ENCODE measurements around the gene SAAL1. TPM values are rescaled to one million over a fixed set of nuclear protein-coding genes. Genes with fewer than 3 reads are reported as not detected.

Gene SAAL1
- total RNA-seq, 1 donor = 9.7 TPM

GRCh38 chr11:18088966-18089365 is 16.9 kb downstream of the SAAL1 start:
- no peak for DNase-seq (ENCODE audit: low read depth in 2 of 3, low spot score in 2 of 3)

GRCh38 chr11:18088366-18088765 is 17.5 kb downstream of the SAAL1 start:
- no peak for DNase-seq (ENCODE audit: low read depth in 2 of 3, low spot score in 2 of 3)

GRCh38 chr11:18081551-18081950 is 24.3 kb downstream of the SAAL1 start:
- no peak for DNase-seq (ENCODE audit: low read depth in 2 of 3, low spot score in 2 of 3)

- DNase-seq (ENCODE audit: low read depth in 2 of 3, low spot score in 2 of 3) = no peak
Measured at GRCh38 chr11:18080451-18080850, 25.4 kb downstream of the SAAL1 start.

- no peak for DNase-seq (ENCODE audit: low read depth in 2 of 3, low spot score in 2 of 3)
Measured at GRCh38 chr11:18078909-18079308, 27.0 kb downstream of the SAAL1 start.

GRCh38 chr11:18075444-18075843 is 30.4 kb downstream of the SAAL1 start:
- no peak for DNase-seq (ENCODE audit: low read depth in 2 of 3, low spot score in 2 of 3)

GRCh38 chr11:18071098-18071705 is 34.7 kb downstream of the SAAL1 start:
- no peak for DNase-seq (ENCODE audit: low read depth in 2 of 3, low spot score in 2 of 3)

- no peak for DNase-seq (ENCODE audit: low read depth in 2 of 3, low spot score in 2 of 3)
Measured at GRCh38 chr11:18067372-18067771, 38.5 kb downstream of the SAAL1 start.

- DNase-seq (ENCODE audit: low read depth in 2 of 3, low spot score in 2 of 3) = no peak
Measured at GRCh38 chr11:18066626-18067025, 39.3 kb downstream of the SAAL1 start.

GRCh38 chr11:18065572-18065971 is 40.3 kb downstream of the SAAL1 start:
- no peak for DNase-seq (ENCODE audit: low read depth in 2 of 3, low spot score in 2 of 3)

- DNase-seq (ENCODE audit: low read depth in 2 of 3, low spot score in 2 of 3) = no peak
Measured at GRCh38 chr11:18064450-18065054, 41.3 kb downstream of the SAAL1 start.

GRCh38 chr11:18063862-18064434 is 41.9 kb downstream of the SAAL1 start:
- no peak for DNase-seq (ENCODE audit: low read depth in 2 of 3, low spot score in 2 of 3)

GRCh38 chr11:18063125-18063524 is 42.8 kb downstream of the SAAL1 start:
- DNase-seq (ENCODE audit: low read depth in 2 of 3, low spot score in 2 of 3) = no peak

GRCh38 chr11:18061351-18061750 is 44.5 kb downstream of the SAAL1 start:
- DNase-seq (ENCODE audit: low read depth in 2 of 3, low spot score in 2 of 3) = no peak

- no peak for DNase-seq (ENCODE audit: low read depth in 2 of 3, low spot score in 2 of 3)
Measured at GRCh38 chr11:18056561-18057181, 49.2 kb downstream of the SAAL1 start.

GRCh38 chr11:18054511-18055103 is 51.3 kb downstream of the SAAL1 start:
- no peak for DNase-seq (ENCODE audit: low read depth in 2 of 3, low spot score in 2 of 3)

- DNase-seq (ENCODE audit: low read depth in 2 of 3, low spot score in 2 of 3) = peak in 1 of 3 donors; percentile 58
Measured at GRCh38 chr11:18050848-18051247, 55.0 kb downstream of the SAAL1 start.

GRCh38 chr11:18046116-18046777 is 59.6 kb downstream of the SAAL1 start, which contains the start of gene TPH1:
Gene TPH1 (minus strand): TSS chr11:18046269. CDS start chr11:18040762, 5,507 bp downstream.
- DNase-seq (ENCODE audit: low read depth in 2 of 3, low spot score in 2 of 3) = no peak

- no peak for DNase-seq (ENCODE audit: low read depth in 2 of 3, low spot score in 2 of 3)
Measured at GRCh38 chr11:18036456-18036855, 69.4 kb downstream of the SAAL1 start.

Data from hematopoietic multipotent progenitor cell (in vitro differentiated cells).